ENCODE measurements around the gene ZNF236. TPM values are rescaled to one million over a fixed set of nuclear protein-coding genes. Genes with fewer than 3 reads are reported as not detected.

The ZNF236 gene
- total and polyA plus RNA-seq, 4 donors = 0.83 to 8.2 (median 5.0) TPM

DNA sequence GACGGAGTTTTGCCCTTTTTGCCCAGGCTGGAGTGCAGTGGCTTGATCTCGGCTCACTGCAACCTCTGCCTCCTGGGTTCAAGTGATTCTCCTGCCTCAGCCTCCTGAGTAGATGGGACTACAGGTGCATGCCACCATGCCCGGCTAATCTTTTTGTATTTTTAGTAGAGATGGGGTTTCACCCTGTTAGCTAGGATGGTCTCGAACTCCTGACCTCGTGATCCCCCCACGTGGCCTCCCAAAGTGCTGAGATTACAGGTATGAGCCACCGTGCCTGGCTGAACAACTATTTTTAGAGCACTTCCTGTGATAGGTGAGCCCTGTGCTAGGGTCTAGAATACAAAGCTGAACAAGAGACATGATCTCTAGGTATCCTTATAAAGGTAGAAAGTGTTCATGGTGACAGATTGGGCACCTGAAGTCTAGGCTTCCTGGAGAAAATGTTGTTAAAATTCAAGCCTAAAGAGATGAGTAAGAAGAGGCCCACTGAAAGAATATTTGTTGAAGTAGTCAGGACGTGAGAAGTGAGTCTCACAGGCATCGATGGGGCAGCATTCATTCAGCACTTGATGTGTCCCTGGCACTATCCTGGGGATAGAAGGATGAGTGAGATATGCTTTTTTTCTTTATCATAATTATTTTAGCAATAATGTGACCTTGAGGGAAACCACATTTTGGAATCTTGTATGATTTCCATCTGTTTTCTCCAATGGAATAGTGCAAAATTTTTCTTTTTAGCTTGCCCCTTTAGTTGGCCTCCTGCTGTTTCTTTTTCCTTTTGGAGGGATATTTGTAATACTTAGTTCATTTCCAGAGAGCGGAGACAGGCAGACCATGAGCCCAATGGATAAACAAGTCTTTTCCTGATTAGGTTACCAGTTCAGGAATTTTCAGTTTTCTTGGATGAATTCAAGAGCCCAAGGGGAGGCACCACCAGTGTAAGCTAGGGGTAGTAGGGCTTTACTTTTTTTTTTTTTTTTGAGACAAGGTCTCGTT, 5.1 kb downstream of the ZNF236 start:
- Histone ChIP-seq H3K4me3 (ENCODE audit: low read depth in 1 of 3, low read length in 3 of 3) (no peak overlapping the region), H3K27ac (ENCODE audit: low read depth in 1 of 2, low read length in 2 of 2) (no peak overlapping the region), H3K36me3 (ENCODE audit: control insufficient read depth in 4 of 4, insufficient read depth in 3 of 4, low read depth in 1 of 4, low read length in 3 of 4) (no peaks in the 10 kb centered on the region), H3K4me1 (ENCODE audit: control insufficient read depth in 4 of 4, insufficient read depth in 4 of 4, low read length in 3 of 4) (peaks cover 2 to 12% (median 8%) of the 10 kb centered on the region in 4 donors), H3K9me3 (ENCODE audit: control insufficient read depth in 4 of 4, low read length in 3 of 4) (no peaks in the 10 kb centered on the region), H3K27me3 (ENCODE audit: control insufficient read depth in 4 of 4, insufficient read depth in 4 of 4, low read length in 3 of 4) (no peaks in the 10 kb centered on the region), H3K9ac (ENCODE audit: low read depth in 1 of 2, low read length in 2 of 2) (no peak overlapping the region)
- TF ChIP-seq GABPA (IDR thresholded peaks at IDR 0.05 in 1 of 2, conservative IDR thresholded peaks at IDR 0.05 in 1 of 2) = no peak
- TF ChIP-seq ATF3 (IDR thresholded peaks at IDR 0.05) = no peak
- TF ChIP-seq SP1 (IDR thresholded peaks at IDR 0.05) = no peak
- no peak for TF ChIP-seq ZBTB33 (IDR thresholded peaks at IDR 0.05)
- no peak for TF ChIP-seq YY1 (IDR thresholded peaks at IDR 0.05)
- DNase-seq (ENCODE audit: low spot score) = no peak
- 85% methylated on average over 11 of the region's 11 CpGs for WGBS

DNA sequence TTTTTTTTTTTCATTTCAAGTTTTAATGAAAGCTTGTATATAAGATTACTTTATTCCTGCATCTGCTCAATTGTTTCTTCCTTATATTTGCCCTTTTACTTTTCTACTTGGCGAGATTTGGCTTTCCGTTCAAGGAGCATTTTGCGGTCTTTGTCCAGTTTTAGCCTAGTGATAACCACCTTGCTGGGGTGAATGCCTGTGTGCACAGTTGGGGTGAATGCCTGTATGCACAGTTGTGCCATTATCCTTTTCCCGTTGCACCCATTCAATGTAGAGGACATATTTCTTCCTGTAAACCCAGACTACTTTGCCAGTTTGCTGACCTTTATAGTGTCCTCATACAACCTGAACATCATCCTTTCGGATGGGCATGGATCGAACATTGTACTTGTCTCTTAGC, 12.0 kb downstream of the ZNF236 start:
- Histone ChIP-seq H3K27me3 (ENCODE audit: control insufficient read depth in 4 of 4, insufficient read depth in 4 of 4, low read length in 3 of 4) (no peaks in the 10 kb centered on the region), H3K27ac (ENCODE audit: low read depth in 1 of 2, low read length in 2 of 2) (no peak overlapping the region), H3K4me1 (ENCODE audit: control insufficient read depth in 4 of 4, insufficient read depth in 4 of 4, low read length in 3 of 4) (peaks cover 0 to 4% (median 1%) of the 10 kb centered on the region in 4 donors), H3K4me3 (ENCODE audit: low read depth in 1 of 3, low read length in 3 of 3) (no peak overlapping the region), H3K9me3 (ENCODE audit: control insufficient read depth in 4 of 4, low read length in 3 of 4) (no peaks in the 10 kb centered on the region), H3K36me3 (ENCODE audit: control insufficient read depth in 4 of 4, insufficient read depth in 3 of 4, low read depth in 1 of 4, low read length in 3 of 4) (no peaks in the 10 kb centered on the region), H3K9ac (ENCODE audit: low read depth in 1 of 2, low read length in 2 of 2) (peak overlapping the region in 1 of 2 donors; percentile 17)
- 89% methylated on average over 6 of the region's 6 CpGs for WGBS
- no peak for TF ChIP-seq HNF4G (IDR thresholded peaks at IDR 0.05)
- no peak for TF ChIP-seq JUND (IDR thresholded peaks at IDR 0.05)
- no peak for TF ChIP-seq ATF3 (IDR thresholded peaks at IDR 0.05)
- no peak for TF ChIP-seq EGR1 (IDR thresholded peaks at IDR 0.05; ENCODE audit: low read depth in 2 of 2)
- TF ChIP-seq RAD21 (IDR thresholded peaks at IDR 0.05) = no peak
- no peak for TF ChIP-seq MAX (IDR thresholded peaks at IDR 0.05)
- no peak for TF ChIP-seq SP1 (IDR thresholded peaks at IDR 0.05)
- no peak for TF ChIP-seq TAF1 (conservative IDR thresholded peaks at IDR 0.05)
- no peak for TF ChIP-seq NR2F2 (IDR thresholded peaks at IDR 0.05)
- TF ChIP-seq FOXA1 (IDR thresholded peaks at IDR 0.05) = no peak
- no peak for TF ChIP-seq ZBTB33 (IDR thresholded peaks at IDR 0.05)
- no peak for TF ChIP-seq GABPA (IDR thresholded peaks at IDR 0.05 in 1 of 2, conservative IDR thresholded peaks at IDR 0.05 in 1 of 2)
- TF ChIP-seq CTCF (IDR thresholded peaks at IDR 0.05; ENCODE audit: low read depth, low read length, missing input control) = no peak
- TF ChIP-seq RXRA (IDR thresholded peaks at IDR 0.05) = no peak
- TF ChIP-seq FOXA2 (IDR thresholded peaks at IDR 0.05) = no peak
- DNase-seq (ENCODE audit: low spot score) = no peak

Measured in liver (tissue), 9 donors.